Effector CD4-positive, alpha-beta T cell (primary cell): Measurements from ENCODE around the gene UNC13C.

ENCODE experiments used
- DNase-seq: peaks from one replicate; pipeline ENCODE4 v3.0.0-alpha.2; 2020

UNC13C gene

DNA sequence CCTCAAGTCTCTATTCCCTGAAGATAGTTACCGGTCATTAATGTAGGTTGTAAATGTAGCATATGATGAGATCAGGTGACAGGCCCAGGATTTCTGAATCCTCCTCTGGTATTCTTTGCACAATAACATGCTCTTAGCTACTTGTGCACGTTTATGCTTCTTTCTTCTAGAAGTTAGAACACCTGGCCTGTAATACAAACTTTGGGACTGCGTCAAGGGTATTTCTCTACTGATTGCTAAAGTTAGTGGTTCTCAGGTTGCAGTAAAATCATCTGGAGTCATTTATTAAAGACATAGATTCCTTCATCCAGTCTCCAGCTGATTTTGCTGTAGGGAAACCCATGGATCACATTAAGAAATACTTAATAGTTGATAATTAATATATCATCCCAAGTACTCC, 48.0 kb downstream of the UNC13C start:
- DNase-seq, result no peak

DNA sequence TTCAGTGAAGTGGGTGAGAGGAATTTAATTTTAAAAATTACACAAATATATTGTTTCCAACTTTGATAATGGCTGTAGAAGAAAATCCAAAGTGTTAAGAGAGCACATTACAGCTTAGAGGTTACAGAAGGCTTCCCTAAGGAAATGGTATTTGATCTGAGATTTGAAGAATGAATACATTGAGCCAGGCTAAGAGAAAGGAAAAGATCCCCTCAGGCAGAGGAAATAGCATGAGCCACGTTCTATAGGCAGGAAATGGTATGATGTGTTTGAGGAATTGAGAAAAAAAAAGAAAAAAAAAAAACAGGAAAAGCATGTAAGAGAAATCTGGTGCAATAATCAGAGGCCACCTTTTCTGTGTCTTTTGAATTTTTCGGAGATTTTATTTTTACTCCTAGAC, 48.6 kb downstream of the UNC13C start:
- no peak for DNase-seq

DNA sequence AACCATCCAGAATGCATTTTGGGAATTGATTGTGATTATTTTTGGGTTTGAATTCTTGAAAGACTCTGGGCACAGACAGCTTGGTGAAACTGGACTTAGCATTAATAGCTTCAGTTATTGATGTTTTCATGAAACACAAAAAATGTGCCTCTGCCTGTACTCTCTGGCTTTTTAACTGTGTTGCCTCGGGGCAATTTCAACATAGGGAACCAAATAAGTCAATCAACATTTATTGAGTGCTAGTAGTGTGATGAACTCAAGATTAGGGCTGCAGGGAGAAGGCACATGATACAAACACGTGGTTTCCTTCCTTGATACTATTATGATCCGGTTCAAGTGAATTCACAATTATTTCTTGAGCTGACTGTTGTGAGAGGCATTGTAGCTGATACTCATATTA, 50.8 kb downstream of the UNC13C start:
- DNase-seq, result no peak

DNA sequence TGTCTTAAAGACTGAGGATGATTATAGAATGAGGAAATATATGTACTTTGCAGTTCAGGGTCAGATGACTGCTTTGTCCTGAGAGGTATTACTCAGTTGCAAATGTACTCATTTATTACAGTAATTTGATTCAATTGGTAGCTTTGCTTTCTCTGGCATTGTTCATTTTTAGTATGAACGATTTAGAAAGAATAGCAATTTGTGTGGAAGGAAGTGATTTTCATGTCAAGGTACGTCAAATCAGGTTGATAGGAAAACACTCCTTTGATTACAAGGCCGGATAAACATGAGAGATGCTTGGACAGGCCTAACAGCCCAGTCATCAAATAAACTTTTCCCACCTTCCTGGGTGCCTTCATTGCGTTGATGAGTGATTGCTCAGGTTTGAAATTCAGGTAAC, 53.8 kb downstream of the UNC13C start:
- no peak for DNase-seq

DNA sequence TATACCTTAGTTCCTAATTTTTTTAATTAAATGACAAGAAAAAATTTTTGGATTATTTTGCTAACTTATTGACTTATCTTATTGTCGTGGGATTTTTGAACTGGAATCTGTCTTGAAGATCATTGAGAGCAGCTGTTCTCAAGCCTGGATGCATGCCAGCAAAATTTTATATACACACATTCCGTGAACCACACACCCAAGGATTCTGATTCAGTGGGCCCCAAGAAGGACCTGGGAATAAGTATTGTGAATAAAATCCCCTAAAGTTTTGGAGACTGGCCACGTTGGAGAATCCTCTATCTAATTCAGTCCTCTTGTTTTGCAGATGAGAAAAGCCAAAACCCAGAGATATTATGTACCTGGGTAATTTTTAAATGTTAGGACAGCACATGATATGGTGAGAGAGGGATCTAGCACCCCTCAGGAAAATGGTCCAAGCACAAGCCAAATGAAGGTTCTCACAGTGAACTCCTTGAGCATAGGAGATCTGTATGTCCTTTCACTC, 55.2 kb downstream of the UNC13C start:
- DNase-seq, result no peak

DNA sequence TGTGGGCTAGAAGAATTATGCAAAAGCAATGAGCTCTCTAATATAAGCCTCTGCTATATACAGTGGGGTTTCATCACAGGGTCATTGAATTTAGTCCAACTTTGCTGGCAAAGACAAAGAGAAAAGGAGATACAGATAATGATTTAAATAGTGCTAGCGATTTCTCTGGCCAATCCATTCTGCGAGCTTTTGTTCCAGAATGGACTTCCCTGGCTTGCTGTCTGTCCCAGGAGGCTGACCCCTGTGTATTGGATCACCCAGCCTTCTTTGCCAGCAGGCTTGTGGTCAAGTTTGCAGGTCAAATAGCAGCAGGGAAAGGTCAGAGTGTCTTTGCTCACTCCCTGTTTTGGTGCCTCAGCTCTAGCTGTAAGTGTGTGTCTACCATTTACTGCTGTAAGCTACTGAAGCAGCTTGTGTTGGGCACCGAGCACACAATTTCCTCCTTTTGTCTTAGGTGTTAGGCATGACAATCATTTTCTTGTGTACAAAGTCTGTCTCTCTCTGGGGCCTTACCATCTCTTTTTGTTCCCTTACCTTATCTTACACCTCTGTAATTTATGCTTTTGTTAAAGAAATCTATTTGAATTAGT, 55.7 kb downstream of the UNC13C start:
- no peak for DNase-seq

DNA sequence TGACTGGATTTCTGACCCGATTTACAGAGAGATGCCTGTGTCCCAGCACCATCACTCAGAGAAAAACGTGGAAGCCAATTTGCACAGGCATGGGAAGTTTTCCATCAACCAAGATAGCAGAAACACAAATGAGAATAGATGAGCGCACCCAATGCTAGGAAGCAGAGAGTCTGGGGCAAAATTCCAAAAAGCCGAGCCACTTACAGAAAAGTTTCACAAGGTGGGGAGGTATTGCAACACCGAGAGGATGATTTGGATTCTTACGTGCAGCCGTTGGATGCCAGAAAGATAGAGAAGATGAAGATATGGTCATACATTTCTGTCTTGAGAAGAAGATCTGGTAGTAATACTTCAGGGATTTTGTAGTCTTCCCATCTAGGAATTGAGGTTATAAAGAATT, 57.4 kb downstream of the UNC13C start:
- DNase-seq, result no peak

DNA sequence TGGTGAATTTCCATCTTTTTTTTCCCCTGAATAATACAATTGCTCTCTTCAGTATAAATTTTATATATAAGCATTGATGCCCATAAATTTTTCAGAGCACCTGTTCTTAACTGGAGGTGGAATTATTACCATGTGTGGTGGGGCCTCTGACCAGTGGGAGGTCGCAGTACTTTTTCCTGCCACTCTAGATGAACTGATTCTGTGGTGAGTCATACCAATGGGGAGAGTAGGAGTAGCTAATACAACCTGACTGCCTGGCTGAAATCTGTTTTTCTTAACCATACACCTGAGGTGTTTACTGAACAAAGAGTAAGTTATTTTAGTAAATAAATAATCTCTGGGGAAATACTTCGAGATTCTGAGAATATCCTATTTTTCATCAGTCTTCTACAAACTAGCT, 67.2 kb downstream of the UNC13C start:
- DNase-seq, result no peak

DNA sequence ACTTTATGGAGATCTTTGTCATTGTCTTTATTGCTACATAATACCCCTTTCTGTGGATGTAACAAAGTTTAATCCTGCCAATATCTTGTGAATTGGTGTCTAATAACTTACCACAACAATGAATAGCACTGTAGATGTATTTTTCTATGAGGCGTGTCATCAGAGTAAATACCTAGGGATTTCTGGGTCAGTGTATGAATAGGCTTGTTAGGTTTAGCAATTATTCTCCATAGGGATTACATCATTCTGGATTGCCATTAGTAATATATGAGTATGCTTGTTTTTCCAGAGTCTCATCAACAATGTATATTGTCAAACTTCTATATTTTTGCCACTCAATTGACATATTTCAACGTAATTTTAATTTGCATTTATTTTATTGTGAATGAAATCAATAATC, 67.9 kb downstream of the UNC13C start:
- no peak for DNase-seq

DNA sequence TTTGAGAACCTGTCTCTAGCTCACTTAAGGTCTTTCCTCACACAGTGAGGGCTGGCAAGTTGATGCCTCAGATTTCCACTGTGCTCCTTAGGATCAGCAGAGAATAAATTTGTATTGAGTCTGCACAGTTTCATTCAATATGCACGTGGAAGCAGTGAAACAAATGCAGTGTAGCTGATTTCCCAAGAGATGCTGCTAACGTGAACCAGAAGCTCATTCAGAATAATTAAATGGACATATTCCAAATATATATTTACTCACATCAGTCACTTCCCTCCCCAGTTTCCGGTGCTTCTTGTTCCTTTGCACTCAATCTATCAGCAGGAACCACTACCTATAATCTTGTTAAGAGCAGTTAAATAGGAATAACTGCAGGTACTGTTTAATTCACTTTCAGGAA, 86.1 kb downstream of the UNC13C start:
- no peak for DNase-seq

DNA sequence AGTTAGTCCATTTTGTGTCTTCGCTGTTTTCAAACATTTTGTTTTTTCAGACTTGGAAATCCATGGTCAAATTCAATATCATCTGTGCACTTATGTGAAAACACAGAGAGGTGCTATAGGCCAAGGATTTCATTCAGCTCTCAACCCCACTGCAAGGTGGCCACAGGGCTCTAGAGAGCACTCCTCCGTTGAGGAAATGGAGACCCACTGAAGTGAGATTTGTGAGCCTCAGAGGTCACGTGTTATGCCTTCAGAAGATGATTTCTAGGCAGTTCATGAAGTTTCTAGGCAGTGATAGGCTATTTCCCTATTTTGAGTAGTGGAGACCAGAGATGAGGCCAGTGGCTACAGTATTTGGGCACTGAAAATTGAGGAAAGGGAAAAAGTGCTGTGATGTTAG, 88.2 kb downstream of the UNC13C start:
- no peak for DNase-seq

DNA sequence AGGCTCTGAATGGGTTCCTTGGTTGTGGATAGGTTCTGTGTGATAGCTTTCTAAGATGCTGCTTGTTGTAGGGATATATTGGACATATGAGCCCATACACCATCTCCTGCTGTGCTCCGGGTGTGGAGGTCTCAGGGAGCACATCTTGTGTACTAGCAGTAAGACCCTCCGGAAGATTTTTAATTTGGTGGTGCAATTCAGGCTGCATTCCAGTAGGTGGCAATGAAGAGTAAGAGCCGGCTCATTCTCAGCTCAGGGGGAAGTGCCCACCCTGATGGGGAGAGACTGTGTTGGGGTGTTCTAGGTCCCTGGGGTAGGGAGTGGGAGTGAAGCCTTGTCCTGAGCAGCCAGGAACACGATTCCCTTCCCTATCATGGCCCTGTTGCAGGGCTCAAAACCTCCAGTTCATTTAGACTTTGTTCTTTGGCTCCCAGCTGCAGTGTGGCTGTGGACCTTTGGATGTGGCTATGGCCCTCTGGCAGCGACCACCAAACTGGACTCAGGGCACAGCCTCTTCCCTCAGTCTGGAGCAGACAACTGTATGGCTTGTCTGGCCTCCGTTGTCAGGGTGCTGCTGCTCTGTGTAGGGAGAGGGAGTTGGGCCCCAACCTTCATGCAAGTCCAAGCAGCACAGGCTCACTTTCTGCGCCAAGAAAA, 104.7 kb downstream of the UNC13C start:
- DNase-seq, result no peak

DNA sequence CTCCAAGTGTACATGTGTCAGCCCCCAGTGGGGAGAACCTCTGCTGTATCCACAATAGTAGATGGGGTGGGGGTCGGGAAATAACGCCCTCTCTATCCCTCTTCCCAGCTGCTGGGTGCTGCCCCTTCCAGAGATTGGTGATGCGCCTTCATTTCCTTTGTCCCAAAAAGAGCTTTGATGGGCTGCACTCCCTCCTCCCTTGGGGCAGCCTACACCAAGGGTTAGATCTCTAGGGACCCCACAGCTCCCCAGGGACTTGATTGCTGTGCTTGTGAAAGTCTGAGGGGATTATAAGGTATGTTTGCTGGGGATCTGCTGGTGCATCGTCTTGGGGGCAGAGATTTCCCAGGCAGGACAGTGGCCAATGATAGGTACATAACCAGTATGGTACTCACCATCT, 105.3 kb downstream of the UNC13C start:
- no peak for DNase-seq

DNA sequence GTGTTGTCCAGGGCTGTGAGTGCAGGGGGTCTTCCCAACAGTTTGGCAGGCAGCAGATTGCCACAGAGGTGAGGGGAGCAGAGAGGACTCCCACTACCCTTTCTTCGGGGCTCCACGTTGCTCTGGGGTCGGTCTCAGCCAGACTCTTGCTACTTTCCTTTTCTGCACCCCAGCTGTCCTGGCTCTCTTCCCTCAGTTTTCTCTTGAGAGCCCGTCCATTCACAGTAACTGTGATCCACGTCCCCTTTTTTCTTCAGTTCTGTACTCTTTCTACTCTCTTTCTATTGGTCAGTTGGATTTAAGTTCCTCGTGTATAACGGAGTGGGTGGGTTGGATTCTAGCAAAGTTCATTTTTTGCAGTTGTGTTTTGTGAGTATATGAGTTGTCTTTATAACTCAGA, 105.8 kb downstream of the UNC13C start:
- no peak for DNase-seq

DNA sequence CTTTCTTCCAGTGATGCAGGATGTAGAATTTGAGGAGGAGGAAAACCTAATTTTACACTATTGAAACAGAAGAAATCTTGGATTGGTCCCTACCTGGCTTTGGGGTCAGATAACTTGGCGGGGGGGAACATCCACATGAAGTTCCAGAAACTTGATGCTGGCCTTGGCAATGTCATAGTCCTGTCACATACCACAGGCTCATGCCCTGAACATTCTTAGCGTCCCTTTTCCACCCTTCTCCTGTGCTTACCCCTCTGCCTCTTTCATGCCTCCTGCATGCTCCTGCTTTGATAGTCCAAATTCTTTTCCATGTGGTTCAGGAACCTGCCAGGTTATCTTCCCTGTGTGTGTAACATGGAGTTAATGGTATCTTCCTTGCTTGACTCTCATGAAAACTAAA, 110.6 kb downstream of the UNC13C start:
- DNase-seq, result no peak

DNA sequence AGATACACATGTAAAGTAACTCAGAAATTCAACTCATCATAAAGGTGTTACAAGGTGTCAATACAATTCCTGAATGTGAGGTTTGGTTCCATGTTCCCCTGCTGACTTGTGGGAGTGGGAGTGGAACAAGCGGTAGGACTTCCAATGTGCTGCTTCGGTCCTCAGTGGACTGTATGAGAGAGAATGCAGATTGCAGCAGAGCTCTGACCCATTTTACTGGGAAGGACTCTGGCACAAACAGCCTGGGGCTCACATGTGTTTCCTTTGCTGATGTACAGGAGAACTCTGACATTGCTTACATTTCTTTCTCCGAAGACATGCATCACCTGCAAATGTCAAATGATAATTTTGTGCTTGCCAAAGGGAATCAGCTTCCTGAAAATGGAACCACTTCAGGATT, 111.5 kb downstream of the UNC13C start:
- no peak for DNase-seq

DNA sequence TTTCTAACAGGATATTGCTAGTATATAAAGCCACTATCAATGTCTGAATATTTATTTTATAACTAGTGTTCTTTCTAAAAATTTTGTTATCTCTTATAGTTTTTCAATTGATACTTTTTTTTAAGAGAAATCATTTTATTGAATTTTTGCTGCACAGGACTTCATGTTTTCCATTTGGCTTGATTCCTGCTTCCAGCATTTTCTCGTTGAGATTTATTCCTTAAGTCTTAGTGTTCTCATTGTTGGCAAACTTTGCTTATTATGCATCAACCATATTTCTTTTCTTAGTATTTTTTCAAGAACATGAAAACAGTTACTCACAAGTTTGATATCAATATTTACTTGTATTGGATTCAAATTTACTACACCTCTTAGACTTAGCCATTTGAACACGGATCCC, 113.4 kb downstream of the UNC13C start:
- no peak for DNase-seq

DNA sequence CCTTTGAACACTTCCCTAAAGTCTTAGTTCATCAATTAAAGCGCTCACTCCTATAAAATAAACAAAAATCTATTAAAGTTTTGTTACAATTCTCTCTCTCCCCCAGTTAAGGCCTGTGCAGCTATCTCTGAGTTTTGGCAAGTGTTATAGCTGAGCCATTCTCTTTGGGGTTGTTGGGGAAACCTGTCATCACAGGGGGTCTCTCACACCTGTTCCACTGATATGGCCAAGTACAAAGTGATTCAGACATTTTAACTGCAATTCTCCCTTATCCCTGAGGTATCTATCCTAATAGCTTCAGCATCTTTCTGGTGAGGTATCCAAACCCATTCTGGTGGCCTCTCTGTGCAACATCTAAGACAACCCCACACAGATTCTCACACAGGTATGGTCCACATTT, 116.4 kb downstream of the UNC13C start:
- no peak for DNase-seq

DNA sequence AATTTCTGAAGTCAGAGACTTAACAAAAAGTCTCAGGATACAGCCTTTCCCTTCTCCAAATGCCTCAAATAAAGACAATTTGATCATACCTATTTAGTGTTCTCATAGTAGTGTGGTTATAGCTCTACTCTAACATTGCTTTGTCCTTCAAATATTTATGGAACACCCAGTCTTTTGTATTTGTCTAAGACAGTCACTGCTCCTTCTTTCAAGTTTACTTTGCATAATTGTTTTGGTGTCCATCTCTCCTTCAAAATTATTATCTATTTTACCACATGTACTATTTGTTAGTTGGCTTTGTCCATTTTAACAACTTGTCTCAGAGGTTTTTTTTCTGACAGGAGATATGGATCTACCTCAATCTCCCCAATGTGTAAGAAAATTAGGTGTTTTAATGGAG, 118.8 kb downstream of the UNC13C start:
- DNase-seq, result no peak

DNA sequence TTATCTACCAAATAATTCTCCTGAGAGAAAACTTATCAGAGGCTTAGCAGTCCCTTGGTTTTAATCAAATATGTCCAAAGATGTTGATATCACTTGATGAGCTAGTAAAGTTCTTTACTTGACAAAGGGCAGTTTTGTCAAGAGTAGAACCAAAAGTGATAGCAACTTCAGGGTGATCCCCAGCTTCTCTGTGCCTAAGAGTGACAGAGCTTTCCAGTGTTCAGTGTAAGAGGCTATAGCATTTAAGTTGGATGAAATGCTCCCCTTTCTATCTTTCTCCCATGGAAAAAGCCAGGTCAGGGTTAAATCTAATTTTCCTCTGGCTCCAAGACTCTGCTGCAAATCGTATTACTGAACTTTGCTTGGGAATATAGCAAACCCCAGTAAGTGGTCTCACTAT, 120.8 kb downstream of the UNC13C start:
- DNase-seq, result no peak

DNA sequence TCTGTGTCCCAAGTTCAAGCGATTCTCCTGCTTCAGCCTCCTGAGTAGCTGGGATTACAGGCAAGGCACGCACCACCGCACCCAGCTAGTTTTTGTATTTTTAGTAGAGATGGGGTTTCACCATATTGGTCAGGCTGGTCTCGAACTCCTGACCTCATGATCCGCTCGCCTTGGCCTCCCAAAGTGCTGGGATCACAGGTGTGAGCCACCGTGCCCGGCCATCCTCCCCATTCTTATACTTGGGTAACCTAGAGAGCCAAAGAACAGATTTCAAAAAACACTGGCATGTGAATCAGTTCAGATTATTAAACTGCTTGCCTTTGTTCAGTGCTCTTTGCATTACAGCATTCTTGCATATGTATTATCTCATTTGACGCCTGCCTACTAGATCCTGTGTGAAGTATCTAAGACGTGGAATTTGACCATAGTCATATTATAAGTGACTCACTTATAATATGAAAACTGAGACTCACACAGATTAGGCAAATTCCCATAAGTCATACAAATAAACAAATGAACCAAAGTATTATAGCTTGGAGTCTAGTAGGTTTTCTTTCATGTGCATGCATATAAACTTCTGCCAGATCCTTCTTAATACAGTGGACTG, 123.5 kb downstream of the UNC13C start:
- no peak for DNase-seq

DNA sequence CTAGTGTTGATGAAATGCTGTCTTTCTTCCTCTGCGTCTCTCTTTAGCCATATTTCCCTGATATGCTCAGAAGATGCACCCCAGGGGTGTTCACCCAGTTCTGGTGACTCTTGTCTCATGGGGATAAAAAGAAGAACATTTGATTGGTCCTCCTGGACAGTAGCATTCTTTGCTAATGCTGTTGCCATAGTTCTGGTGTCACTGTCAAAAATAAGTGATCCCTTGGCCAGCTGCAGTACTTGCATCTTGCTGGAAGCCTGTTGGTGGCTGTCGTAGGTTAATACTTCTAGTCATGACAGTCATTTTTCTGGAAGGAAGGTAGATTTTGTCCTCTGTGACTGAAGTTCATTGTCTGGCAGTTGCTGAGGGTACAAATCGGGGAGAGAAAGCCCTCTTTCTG, 124.5 kb downstream of the UNC13C start:
- no peak for DNase-seq

DNA sequence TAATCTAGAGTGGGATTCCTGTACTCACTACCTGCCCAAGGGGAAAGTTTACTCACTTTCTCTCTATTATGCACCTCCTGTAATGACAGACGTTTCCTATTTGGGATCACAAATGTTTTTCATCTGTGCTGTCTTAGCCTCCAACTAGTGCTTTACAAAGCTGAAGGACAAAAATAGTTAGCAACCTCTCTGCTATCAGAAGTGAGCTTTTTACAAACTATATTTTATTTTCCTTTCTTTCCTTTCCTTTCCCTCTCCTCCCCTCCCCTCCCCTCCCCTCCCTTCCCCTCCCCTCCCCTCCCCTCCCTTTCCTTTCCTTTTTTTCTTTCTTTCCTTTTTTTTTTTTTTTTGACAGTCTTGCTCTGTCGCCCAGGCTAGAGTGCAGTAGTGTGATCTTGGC, 130.8 kb downstream of the UNC13C start:
- DNase-seq, result no peak

DNA sequence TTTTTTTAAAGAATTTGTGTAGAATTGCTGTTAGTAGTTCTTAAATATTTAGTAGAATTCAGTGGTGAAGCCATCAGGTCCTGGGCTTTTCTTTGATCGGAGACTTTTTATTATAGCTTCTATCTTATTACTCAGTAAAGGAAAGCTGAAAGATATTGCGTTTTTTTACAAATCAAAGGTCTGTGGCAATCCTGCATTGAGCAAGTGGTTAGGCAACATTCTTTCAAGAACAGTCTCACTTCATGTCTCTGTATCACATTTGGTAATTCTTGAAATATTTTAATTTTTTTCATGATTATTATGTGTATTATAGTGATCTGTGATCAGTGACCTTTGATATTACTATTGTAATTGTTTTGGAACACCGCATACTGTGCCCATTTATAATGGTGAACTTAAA, 140.8 kb downstream of the UNC13C start:
- no peak for DNase-seq
